ENCODE measurements around the gene B4GALNT4. TPM values are rescaled to one million over a fixed set of nuclear protein-coding genes. Genes with fewer than 3 reads are reported as not detected.
"Not testable (repeated sequence)": the region's sequence is repeated elsewhere in the genome, so short reads cannot be mapped to it uniquely, and the experiment has no call there.

The B4GALNT4 gene
- total and polyA plus RNA-seq, 2 of the 13 experiments (the other 11 are each of a cell fraction or from before 2014, with no cell fraction given) = 30.5 to 50.1 TPM

DNA sequence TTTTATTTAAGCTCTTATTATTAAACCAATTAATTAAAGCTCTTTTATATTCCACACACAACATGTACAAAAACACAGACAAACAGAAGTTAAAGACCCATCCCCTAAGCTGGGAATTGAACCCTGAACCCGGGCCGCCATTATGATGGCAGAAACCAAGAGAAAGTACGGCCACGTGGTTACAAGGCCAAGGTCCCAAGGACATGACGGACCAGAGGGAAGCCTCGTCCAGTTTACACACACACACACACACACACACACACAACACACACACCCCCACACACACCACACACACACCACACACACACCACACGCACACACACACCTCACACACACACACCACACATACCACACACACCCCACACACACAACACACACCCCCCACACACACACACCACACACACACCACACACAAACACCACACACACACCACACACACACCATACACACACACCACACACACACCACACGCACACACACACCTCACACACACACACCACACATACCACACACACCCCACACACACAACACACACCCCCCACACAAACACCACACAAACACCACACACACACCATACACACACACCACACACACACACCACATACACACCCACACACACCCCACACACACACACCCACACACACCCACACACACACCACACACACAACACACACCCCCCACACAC is 19.9 kb upstream of the B4GALNT4 start:
- H4K20me1 ChIP-seq (ENCODE audit: insufficient read depth, low read length); H3K36me3 ChIP-seq (replicated peaks in 1 of 2; ENCODE audit: control insufficient read depth in 1 of 2, insufficient read depth in 2 of 2, low read length in 2 of 2); H3K4me2 ChIP-seq (ENCODE audit: low read depth, low read length); H3K79me2 ChIP-seq (ENCODE audit: insufficient read depth, low read length); H3K9me3 ChIP-seq (ENCODE audit: low read length); H2AFZ ChIP-seq (ENCODE audit: low read length); CTCF ChIA-PET (ENCODE audit: low intra/inter-chr PET ratio, low total read pairs); H3K27ac ChIP-seq (ENCODE audit: extremely low read length, insufficient read depth, low read length); H3K9ac ChIP-seq (ENCODE audit: insufficient read depth, low read depth, low read length); FAIRE-seq; in situ Hi-C loops (cut with HindIII; ENCODE audit: extremely low pct_ligation_motif_present, low pct_unique_long_range_greater_than_20kb); BruUV-seq (replicated peaks); ATAC-seq; H3K27me3 ChIP-seq (ENCODE audit: control insufficient read depth in 1 of 2, insufficient read depth in 2 of 2, low read length in 2 of 2); DNase-seq (ENCODE audit: low spot score); H3K4me3 ChIP-seq (replicated peaks in 1 of 3; ENCODE audit: insufficient read depth in 1 of 3, low read depth in 2 of 3, low read length in 3 of 3); intact Hi-C loops (cut with micrococcal nuclease; ENCODE audit: unreplicated experiment): not testable (repeated sequence)
- H3K4me1 ChIP-seq (ENCODE audit: insufficient read depth, low read length) = peaks cover 49% of the 10 kb centered on the region
- POLR2A ChIA-PET = interaction anchor here (1.1 to 1.2 kb wide), 2 partner anchors 16 to 20 kb away, joined by 3 to 7 read pairs; no protein-coding TSS in a partner anchor
- WGBS (ENCODE audit: low lambda C conversion rate) = 67% methylated on average over 8 of the region's 8 CpGs
- peak; percentile 68; the same call in 1 of the 2 replicates for TF ChIP-seq HNRNPL (IDR thresholded peaks at IDR 0.05; ENCODE audit: low read depth, low read length)
- TF ChIP-seq, protein P1, sequence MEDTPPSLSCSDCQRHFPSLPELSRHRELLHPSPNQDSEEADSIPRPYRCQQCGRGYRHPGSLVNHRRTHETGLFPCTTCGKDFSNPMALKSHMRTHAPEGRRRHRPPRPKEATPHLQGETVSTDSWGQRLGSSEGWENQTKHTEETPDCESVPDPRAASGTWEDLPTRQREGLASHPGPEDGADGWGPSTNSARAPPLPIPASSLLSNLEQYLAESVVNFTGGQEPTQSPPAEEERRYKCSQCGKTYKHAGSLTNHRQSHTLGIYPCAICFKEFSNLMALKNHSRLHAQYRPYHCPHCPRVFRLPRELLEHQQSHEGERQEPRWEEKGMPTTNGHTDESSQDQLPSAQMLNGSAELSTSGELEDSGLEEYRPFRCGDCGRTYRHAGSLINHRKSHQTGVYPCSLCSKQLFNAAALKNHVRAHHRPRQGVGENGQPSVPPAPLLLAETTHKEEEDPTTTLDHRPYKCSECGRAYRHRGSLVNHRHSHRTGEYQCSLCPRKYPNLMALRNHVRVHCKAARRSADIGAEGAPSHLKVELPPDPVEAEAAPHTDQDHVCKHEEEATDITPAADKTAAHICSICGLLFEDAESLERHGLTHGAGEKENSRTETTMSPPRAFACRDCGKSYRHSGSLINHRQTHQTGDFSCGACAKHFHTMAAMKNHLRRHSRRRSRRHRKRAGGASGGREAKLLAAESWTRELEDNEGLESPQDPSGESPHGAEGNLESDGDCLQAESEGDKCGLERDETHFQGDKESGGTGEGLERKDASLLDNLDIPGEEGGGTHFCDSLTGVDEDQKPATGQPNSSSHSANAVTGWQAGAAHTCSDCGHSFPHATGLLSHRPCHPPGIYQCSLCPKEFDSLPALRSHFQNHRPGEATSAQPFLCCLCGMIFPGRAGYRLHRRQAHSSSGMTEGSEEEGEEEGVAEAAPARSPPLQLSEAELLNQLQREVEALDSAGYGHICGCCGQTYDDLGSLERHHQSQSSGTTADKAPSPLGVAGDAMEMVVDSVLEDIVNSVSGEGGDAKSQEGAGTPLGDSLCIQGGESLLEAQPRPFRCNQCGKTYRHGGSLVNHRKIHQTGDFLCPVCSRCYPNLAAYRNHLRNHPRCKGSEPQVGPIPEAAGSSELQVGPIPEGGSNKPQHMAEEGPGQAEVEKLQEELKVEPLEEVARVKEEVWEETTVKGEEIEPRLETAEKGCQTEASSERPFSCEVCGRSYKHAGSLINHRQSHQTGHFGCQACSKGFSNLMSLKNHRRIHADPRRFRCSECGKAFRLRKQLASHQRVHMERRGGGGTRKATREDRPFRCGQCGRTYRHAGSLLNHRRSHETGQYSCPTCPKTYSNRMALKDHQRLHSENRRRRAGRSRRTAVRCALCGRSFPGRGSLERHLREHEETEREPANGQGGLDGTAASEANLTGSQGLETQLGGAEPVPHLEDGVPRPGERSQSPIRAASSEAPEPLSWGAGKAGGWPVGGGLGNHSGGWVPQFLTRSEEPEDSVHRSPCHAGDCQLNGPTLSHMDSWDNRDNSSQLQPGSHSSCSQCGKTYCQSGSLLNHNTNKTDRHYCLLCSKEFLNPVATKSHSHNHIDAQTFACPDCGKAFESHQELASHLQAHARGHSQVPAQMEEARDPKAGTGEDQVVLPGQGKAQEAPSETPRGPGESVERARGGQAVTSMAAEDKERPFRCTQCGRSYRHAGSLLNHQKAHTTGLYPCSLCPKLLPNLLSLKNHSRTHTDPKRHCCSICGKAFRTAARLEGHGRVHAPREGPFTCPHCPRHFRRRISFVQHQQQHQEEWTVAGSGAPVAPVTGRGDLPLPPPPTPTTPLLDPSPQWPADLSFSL (CRISPR knock-in tag; IDR thresholded peaks at IDR 0.05) = peak; percentile 94
- TF ChIP-seq, protein P2, sequence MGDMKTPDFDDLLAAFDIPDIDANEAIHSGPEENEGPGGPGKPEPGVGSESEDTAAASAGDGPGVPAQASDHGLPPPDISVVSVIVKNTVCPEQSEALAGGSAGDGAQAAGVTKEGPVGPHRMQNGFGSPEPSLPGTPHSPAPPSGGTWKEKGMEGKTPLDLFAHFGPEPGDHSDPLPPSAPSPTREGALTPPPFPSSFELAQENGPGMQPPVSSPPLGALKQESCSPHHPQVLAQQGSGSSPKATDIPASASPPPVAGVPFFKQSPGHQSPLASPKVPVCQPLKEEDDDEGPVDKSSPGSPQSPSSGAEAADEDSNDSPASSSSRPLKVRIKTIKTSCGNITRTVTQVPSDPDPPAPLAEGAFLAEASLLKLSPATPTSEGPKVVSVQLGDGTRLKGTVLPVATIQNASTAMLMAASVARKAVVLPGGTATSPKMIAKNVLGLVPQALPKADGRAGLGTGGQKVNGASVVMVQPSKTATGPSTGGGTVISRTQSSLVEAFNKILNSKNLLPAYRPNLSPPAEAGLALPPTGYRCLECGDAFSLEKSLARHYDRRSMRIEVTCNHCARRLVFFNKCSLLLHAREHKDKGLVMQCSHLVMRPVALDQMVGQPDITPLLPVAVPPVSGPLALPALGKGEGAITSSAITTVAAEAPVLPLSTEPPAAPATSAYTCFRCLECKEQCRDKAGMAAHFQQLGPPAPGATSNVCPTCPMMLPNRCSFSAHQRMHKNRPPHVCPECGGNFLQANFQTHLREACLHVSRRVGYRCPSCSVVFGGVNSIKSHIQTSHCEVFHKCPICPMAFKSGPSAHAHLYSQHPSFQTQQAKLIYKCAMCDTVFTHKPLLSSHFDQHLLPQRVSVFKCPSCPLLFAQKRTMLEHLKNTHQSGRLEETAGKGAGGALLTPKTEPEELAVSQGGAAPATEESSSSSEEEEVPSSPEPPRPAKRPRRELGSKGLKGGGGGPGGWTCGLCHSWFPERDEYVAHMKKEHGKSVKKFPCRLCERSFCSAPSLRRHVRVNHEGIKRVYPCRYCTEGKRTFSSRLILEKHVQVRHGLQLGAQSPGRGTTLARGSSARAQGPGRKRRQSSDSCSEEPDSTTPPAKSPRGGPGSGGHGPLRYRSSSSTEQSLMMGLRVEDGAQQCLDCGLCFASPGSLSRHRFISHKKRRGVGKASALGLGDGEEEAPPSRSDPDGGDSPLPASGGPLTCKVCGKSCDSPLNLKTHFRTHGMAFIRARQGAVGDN (CRISPR knock-in tag; IDR thresholded peaks at IDR 0.05) = 0 out of 2 replicates have a peak, but pooled peaks have one; percentile 12
- TF ChIP-seq, protein P3, sequence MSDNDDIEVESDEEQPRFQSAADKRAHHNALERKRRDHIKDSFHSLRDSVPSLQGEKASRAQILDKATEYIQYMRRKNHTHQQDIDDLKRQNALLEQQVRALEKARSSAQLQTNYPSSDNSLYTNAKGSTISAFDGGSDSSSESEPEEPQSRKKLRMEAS (IDR thresholded peaks at IDR 0.05) = 0 out of 2 replicates have a peak, but pooled peaks have one; percentile 37
